Measurements from ENCODE around the gene SUB1. TPM values are rescaled to one million over a fixed set of nuclear protein-coding genes. Genes with fewer than 3 reads are reported as not detected.

SUB1 gene
- polyA plus RNA-seq, 1 donor (not counting 4 experiments of a cell fraction or from before 2014, with no cell fraction given) = 432 TPM

DNA sequence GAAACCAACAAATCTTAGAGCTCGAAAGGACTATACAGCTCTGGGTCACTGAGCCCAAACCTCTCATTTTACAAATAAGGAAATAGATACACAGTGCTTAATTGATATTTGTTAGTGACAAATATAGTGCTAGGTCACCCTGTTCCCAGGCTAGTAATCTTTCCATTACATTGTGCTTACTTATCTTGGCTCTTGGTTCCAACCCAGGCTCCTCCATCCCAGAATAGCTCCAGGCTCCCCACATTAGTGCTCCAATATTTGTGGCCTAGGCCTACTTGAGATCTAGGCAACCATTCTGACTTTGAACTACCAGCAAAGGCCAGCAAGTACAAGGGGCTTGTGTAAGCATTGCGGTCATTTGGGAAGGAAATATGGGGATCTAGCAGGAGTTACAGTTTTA is 21.7 kb upstream of the SUB1 start:
- no peak overlapping the region for H2AFZ ChIP-seq (ENCODE audit: control insufficient read depth, low read length)
- FAIRE-seq = no peak
- no peaks in the 10 kb centered on the region for H4K20me1 ChIP-seq (ENCODE audit: control insufficient read depth, extremely low read depth, insufficient read depth, low read length)
- no peaks in the 10 kb centered on the region for H3K4me1 ChIP-seq (ENCODE audit: control insufficient read depth, extremely low read depth, insufficient read depth, low read length)
- H3K79me2 ChIP-seq (ENCODE audit: control insufficient read depth, insufficient read depth, low read length) = no peaks in the 10 kb centered on the region
- no peaks in the 10 kb centered on the region for H3K36me3 ChIP-seq (ENCODE audit: control insufficient read depth in 2 of 2, extremely low read depth in 1 of 2, insufficient read depth in 2 of 2, low read length in 2 of 2)
- no peaks in the 10 kb centered on the region for H3K9me3 ChIP-seq (ENCODE audit: control insufficient read depth, low read depth, low read length)
- no peak overlapping the region for H3K9ac ChIP-seq (ENCODE audit: control insufficient read depth, extremely low read depth, insufficient read depth, low read length)
- TF ChIP-seq EZH2 (IDR thresholded peaks at IDR 0.05; ENCODE audit: low read length) = no peak
- TF ChIP-seq, protein P1, sequence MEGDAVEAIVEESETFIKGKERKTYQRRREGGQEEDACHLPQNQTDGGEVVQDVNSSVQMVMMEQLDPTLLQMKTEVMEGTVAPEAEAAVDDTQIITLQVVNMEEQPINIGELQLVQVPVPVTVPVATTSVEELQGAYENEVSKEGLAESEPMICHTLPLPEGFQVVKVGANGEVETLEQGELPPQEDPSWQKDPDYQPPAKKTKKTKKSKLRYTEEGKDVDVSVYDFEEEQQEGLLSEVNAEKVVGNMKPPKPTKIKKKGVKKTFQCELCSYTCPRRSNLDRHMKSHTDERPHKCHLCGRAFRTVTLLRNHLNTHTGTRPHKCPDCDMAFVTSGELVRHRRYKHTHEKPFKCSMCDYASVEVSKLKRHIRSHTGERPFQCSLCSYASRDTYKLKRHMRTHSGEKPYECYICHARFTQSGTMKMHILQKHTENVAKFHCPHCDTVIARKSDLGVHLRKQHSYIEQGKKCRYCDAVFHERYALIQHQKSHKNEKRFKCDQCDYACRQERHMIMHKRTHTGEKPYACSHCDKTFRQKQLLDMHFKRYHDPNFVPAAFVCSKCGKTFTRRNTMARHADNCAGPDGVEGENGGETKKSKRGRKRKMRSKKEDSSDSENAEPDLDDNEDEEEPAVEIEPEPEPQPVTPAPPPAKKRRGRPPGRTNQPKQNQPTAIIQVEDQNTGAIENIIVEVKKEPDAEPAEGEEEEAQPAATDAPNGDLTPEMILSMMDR (optimal IDR thresholded peaks at IDR 0.05 in 1 of 3, IDR thresholded peaks at IDR 0.05 in 1 of 3, conservative IDR thresholded peaks at IDR 0.05 in 1 of 3; ENCODE audit: extremely low read depth in 1 of 3, insufficient read depth in 2 of 3, low read length in 3 of 3) = no peak
- H3K27me3 ChIP-seq (ENCODE audit: control insufficient read depth, extremely low read depth, insufficient read depth, low read length) = no peaks in the 10 kb centered on the region
- H3K27ac ChIP-seq (ENCODE audit: control insufficient read depth, insufficient read depth, low read length) = no peak overlapping the region
- dilution Hi-C loops (cut with MboI; ENCODE audit: extremely low pct_ligation_motif_present, low sequenced_read_pairs) = no loop called here
- no peaks in the 10 kb centered on the region for H3K9me1 ChIP-seq (ENCODE audit: control insufficient read depth, extremely low read depth, insufficient read depth, low read length)
- no peak overlapping the region for H3K4me3 ChIP-seq (ENCODE audit: control insufficient read depth in 2 of 3, extremely low read depth in 1 of 3, insufficient read depth in 2 of 3, low read depth in 1 of 3, low read length in 3 of 3)
- H3K4me2 ChIP-seq (ENCODE audit: control insufficient read depth, extremely low read depth, insufficient read depth, low read depth, low read length) = no peak overlapping the region
- no peak for DNase-seq (ENCODE audit: low read depth, low spot score)

DNA sequence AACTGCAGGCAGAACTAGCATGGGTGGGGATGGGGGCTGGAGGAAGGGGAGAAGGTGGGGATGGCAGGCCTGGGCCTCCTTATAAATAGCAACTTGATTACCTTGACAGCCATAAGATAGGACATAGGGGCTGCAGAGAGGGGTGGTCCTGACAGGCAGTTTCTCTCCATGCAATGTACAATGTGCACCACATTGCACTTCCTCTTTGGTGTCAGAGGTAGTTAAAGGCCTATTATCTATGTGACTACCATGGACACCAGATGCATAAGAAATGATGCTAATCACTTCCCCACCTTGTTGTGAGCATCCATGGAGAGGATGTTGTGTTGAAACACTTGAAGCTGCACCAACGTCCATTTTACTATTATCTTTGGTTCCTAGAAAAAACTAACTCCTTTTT is 20.2 kb upstream of the SUB1 start:
- Histone ChIP-seq H3K9me3 (ENCODE audit: control insufficient read depth, low read depth, low read length) (no peaks in the 10 kb centered on the region), H2AFZ (ENCODE audit: control insufficient read depth, low read length) (no peak overlapping the region), H3K4me3 (ENCODE audit: control insufficient read depth in 2 of 3, extremely low read depth in 1 of 3, insufficient read depth in 2 of 3, low read depth in 1 of 3, low read length in 3 of 3) (no peak overlapping the region), H3K4me2 (ENCODE audit: control insufficient read depth, extremely low read depth, insufficient read depth, low read depth, low read length) (no peak overlapping the region), H3K9me1 (ENCODE audit: control insufficient read depth, extremely low read depth, insufficient read depth, low read length) (no peaks in the 10 kb centered on the region), H3K27me3 (ENCODE audit: control insufficient read depth, extremely low read depth, insufficient read depth, low read length) (no peaks in the 10 kb centered on the region), H4K20me1 (ENCODE audit: control insufficient read depth, extremely low read depth, insufficient read depth, low read length) (no peaks in the 10 kb centered on the region), H3K36me3 (ENCODE audit: control insufficient read depth in 2 of 2, extremely low read depth in 1 of 2, insufficient read depth in 2 of 2, low read length in 2 of 2) (no peaks in the 10 kb centered on the region), H3K9ac (ENCODE audit: control insufficient read depth, extremely low read depth, insufficient read depth, low read length) (no peak overlapping the region), H3K27ac (ENCODE audit: control insufficient read depth, insufficient read depth, low read length) (no peak overlapping the region), H3K4me1 (ENCODE audit: control insufficient read depth, extremely low read depth, insufficient read depth, low read length) (no peaks in the 10 kb centered on the region), H3K79me2 (ENCODE audit: control insufficient read depth, insufficient read depth, low read length) (no peaks in the 10 kb centered on the region)
- no peak for DNase-seq (ENCODE audit: low read depth, low spot score)
- TF ChIP-seq, protein P1 (optimal IDR thresholded peaks at IDR 0.05 in 1 of 3, IDR thresholded peaks at IDR 0.05 in 1 of 3, conservative IDR thresholded peaks at IDR 0.05 in 1 of 3; ENCODE audit: extremely low read depth in 1 of 3, insufficient read depth in 2 of 3, low read length in 3 of 3) = no peak
- no peak for TF ChIP-seq EZH2 (IDR thresholded peaks at IDR 0.05; ENCODE audit: low read length)
- FAIRE-seq = no peak
- dilution Hi-C loops (cut with MboI; ENCODE audit: extremely low pct_ligation_motif_present, low sequenced_read_pairs) = no loop called here

Data from keratinocyte (primary cell).